HG02970 (cell line): ENCODE results near the gene VIM.
"Not testable (repeated sequence)": the region's sequence is repeated elsewhere in the genome, so short reads cannot be mapped to it uniquely, and the experiment has no call there.

Experiments
- ATAC-seq: cut with Tn5 transposase; IDR thresholded peaks from one replicate; pipeline ENCODE4 v1.9.1; 2021; ENCODE audit warnings: mild to moderate bottlenecking, moderate library complexity, moderate number of reproducible peaks; ENCODE audit not compliant: unreplicated experiment, low FRiP score

Gene VIM

DNA sequence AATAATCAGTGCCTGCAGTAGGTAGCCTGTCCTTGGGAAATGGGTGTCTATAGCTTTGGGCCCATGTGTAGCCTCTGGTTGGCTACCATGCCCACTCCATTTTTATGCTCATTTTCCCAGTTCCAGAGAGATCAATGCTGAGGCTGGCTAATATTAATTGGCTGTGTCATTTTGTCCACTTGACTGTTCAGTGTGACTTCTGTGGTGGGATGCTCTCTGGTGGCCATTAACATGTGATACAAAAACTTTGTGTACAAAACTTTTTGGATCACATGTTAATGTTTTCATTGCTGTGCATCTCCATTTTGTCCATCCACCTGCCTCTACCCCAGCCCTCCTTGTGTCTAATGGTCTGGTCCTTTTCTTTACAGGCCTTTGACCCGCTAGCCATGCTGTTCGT is 22.7 kb downstream of the VIM start:
- no peak for ATAC-seq

DNA sequence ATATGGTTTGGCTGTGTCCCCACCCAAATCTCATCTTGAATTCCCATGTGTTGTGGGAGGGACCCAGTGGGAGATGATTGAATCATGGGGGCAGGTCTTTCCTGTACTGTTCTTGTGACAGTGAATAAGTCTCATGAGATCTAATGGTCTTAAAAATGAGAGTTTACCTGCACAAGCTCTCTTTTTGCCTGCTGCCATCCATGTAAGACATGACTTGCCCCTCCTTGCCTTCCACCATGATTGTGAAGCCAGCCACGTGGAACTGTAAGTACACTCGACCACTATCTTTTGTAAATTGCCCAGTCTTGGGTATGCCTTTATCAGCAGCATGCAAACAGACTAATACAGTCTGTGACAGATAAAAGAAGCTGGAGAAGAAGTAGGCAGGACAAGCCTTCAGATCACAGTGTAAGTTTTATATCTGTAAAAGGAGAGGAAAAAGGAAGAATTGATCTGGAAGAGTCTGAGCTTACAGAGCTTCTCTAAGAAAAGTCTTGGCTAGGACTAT is 26.6 kb downstream of the VIM start:
- ATAC-seq, result not testable (repeated sequence)

DNA sequence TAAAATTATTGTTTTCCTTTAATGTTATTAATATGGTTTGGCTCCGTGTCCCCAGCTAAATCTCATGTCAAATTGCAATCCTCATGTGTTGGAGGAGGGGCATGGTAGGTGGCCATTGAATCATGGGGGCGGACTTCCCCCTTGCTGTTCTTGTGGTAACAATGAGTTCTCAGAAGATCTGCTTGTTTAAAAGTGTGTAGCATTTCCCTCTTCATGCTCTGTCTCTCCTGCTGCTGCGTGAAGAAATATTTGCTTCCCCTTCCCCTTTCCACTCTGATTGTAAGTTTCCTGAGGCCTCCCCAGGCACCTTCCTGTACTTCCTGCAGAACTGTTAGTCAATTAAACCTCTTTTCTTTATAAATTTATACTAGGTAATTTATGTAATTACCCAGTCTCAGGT is 27.5 kb downstream of the VIM start:
- no peak for ATAC-seq

DNA sequence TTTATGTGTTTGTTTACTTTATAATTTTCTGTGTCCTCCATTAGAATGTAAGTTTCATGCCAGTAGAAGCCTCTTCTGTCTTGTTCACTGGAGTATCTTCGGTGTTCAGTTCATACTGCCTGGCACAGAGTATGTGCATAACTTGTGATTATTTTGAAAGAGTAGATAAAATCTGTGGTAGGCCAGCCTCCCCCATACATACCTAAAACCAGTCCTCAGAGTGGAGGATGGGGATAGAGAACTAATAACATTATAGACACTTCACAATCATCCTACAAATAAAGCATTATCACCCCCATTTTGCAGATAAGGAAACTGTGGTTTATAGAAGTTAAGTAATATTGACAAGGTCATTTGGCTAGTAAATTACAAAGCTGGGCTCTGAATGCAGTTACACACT is 28.0 kb downstream of the VIM start:
- ATAC-seq, result no peak

DNA sequence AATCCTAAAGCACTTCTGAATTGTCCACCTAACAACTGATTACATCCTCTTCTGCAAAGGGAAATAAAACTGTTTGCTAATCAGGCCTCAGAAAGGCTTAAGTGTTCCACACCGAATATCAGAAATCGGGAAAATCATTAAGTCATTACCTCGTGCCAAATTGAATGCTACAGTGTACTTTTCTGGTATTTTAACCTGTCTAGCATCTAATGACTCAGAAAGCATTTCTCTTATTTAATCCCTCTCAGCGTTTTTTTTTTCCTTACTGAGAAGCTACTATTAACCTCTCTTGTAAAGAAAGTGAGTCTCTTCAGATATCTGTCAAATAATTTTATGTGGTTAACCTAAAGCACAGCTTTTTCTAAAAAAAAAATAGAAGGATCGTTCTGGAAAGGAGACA is 28.6 kb downstream of the VIM start:
- ATAC-seq, result no peak

DNA sequence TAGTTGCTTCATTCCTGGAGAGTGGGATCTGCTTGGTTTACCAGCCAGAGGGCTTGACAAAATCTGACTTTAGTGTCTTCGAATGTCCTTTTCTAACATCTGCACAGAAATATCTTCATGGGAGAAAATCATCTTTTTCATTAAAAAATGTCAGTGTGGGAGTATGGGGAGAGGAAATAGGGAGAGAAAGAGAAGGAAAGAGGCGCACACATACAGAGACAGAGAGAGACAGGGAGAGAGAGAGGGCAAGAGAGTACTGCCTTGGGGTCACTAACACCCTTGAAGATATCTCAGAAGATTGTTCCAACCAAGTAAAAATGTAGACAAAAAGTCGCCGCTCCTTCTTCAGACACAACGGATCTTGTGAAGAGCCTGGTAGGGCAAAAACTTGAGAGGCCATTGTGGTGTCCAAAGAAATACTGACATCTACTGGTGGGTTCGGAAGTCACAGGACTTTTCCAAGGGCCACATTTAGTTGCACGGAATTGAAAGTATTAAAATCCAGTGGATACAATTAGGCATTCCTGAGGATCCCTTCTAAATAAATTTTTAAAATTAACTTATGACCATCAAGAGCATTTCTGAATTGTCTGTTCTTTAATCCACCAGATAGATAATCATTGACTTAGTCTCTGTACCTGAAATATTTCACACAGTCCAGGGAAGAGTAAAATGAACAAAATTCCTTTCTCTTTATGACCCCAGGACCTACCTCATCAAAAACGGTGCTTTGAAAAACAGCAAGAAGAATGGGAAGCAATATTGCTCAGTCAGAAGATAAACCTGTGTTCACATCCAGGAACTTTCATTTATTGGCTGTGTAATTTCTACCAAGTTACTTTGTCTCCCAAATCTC is 29.7 kb downstream of the VIM start:
- ATAC-seq, result no peak

DNA sequence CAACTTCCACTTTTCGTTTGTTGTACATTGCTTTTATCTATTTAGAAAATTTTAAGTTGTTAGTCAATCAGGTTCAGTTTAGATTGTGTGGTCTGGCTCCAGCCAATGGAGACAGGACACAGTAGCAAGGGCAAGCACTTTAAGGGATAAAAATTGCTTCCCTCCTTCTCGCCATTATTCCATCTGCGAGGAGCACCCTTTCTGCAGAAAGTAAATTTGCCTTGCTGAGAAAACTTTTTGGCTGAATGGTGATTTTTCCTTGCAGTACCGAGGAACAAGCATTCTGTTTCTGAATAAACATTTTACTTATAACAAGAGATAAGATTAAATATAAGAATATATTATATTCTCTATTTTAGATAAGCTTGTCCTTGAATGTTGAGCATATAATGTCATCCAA is 34.5 kb downstream of the VIM start:
- no peak for ATAC-seq

DNA sequence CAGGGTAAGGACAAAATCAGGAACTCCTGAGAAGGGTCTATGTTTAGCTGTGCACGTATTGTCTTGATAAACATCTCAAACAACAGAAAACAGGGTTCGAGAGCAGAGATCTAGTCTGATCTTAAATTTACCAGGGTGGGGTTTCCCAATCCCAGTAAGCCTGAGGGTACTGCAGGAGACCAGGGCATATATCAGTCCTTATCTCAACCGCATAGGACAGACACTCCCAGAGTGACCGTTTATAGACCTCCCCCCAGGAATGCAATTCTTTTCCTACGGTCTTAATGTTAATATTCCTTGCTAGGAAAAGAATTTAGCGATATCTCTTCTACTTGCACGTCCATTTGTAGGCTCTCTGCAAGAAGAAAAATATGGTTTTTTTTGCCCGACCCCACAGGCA is 35.5 kb downstream of the VIM start:
- ATAC-seq, result no peak

DNA sequence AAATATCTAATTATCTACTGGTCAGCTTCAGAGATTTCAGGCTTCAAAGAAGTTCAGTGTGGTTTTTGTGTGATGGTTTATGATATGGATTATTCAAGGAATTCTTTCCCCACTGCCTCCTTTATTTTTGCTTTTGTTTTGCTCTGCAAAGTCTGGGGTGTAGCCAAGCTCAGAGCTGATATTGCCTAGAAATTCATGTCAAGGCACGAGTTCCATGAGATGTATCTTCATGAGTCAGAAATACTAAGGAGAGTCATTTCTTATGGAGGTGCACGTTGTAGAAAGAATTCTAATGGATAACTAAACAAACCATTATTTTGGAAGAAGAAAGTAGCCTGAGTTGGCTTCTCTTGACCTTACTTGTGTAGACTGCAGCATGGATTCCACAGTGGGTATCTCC is 37.4 kb downstream of the VIM start:
- ATAC-seq, result no peak

DNA sequence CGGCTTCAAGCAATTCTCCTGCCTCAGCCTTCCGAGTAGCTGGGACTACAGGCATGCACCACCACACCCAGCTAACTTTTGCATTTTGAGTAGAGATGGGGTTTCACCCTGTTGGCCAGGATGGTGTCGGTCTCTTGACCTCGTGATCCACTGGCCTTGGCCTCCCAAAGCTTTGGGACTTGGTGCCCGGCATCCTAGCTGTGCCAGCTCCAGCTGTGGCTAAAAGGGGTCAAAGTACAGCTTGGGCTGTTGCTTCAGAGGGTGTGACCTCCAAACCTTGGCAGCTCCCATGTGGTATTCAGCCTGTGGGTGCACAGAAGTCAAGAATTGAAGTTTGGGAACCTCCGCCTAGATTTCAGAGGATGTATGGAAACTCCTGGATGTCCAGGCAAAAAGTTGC is 38.5 kb downstream of the VIM start:
- ATAC-seq, result not testable (repeated sequence)

DNA sequence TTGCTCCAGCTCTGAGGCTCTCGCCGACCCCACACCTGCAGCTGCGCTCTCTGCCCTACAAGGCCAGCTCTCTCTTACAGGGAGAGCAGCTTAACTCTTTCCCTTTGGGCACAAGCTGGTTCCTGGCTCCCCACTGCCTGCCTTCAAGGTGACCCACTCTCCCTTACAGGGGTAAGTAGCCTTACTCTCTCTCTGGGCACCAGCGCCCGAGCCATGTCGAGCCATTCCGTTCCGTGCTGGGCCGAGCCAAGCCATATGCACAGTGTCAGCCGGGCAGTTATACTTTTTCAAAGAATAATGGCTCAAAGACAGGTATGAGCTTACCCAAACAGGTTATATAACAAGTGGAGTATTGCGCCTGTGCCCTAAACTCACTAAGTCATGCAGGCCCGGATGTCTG is 44.6 kb downstream of the VIM start:
- ATAC-seq, result no peak

DNA sequence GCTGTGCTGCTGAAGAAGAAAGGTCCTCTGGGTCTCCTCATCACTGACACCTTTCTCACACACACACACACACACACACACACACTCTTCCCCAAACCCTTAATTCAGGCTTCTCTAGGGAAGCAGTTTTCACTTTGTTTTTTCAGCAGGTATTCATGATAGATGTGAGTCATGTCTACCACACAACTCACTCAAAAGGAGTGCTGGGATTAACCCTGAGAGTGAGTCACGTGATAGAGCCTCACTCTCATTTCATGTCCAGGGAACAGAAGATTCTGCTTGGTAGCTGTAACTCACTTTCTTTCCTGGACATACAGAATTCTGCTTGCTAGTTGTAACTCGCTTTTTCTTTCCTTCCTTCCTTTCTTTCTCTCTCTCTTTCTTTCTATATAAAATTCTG is 45.4 kb downstream of the VIM start:
- no peak for ATAC-seq

DNA sequence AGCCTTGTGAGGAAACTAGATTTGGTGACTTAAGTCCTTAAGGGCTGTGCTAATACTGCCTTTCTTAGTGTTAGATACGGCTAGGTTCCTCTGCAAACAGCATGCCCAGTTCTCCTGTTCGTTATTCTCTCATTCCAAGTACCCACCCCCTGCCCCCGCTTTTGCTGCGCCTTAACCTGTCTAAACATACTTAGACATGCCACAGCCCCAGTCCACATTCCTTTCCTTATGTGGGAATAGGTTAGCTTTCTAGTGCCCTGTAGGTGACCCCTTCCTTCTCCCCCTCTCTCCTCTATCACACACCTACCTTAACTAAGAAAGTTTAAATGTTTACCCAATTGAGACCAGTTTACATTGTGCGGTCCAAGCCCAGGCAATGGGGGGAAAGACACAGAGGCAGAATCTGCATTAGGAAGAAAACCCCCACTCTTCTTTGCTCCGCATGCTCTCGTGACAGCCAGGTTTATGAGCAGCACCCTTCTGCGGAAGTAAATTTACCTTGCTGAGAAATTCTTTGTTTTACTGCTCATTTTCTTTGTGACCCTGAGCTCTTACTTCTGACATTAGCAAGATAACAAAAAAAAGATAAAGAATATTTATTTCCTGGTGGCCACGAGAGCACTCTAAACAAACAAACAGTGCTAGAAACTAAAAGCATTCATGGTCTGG is 48.8 kb downstream of the VIM start:
- ATAC-seq, result no peak

DNA sequence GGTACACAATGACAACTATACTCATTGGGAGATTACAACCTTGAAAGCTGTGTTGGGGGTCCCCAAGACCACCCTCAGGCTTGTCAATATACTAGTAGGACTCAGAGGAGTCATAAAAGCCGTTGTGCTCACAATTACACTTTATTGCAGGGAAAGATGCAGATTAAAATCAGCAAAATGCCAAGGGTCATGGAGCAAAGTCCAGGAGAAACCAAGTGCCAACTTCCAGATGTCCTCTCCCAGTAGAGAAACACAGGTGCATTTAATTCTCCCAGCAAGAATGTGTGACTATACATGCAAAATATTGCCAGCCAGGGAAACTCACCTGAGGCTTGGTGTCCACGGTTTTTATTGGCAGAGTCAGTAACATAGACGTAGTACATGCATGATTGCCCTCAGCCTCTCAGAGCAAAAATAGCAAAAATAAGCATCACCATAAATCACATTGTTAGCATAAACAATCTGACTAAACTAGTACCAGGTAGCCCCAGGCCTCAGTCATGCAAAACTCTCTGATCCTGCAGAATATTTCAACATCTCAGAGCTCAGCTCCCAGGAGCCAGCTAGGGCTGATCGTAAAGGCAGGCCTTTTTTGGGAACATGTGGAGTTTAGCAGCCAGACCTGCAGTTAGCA is 50.7 kb downstream of the VIM start:
- ATAC-seq, result no peak

DNA sequence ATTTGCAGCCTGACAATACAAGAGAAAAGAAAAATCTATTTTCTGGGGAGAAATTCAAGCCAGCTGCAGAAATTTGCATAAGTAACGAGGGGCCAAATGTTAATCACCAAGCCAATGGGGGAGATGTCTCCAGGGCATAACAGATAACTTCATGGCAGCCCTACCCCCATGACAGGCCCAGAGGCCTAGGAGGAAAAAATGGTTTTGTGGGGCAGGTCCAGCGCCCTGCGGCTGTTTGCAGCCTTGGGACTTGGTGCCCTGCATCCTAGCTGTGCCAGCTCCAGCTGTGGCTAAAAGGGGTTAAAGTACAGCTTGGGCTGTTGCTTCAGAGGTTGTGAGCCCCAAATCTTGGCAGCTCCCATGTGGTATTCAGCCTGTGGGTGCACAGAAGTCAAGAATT is 54.3 kb downstream of the VIM start:
- no peak for ATAC-seq

DNA sequence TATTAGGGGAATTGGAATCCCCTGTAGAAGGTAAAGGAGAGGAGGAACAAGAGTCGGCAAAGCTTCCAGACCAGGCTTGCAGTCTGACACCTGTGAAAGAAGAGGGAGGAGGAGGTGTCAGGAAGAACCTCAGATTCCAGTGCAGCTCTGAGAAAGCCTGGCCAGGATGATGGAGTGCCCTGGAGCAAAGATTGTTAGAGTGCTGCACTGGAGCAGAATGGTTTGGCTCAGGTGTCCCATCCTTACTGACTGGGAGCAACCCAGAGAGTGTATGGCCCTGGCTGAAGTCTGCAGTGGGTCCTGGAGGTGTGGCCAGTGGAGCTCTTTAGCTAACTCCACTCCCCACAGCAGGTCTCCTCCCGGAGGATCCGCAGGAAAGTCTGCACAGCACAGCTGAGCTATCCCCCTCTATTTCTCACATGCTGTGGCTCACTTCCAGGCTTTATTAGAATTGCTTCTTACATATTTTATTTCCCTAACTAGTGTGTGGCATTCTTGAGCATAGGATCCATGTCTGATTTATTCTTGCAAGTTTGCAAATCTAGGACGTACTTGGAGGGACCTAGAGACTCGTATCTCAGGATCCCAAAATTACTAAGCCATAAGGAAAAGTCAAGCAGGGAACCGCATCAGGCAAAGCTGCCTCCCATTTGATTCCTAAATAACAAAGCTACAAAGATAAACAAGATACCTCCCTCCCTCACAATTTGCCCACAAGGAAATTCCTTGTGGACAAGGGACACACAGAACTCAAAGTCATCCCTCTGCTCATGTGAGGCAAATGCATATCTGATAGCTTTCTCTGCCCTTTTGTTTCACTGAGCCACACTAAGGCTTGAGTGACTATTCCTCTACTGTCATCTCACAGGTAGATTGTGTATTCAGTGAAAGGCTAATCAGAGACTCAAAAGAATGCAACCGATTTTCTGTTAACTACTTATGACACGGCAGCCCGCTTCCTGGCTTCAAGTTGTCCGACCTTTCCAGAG is 58.8 kb downstream of the VIM start:
- ATAC-seq, result no peak
